ENCODE data around the gene EFCAB8.
A peak's percentile ranks its signal among the peaks of the same experiment; 100 is the strongest.
"Not testable (repeated sequence)": the region's sequence is repeated elsewhere in the genome, so short reads cannot be mapped to it uniquely, and the experiment has no call there.

The EFCAB8 gene

DNA sequence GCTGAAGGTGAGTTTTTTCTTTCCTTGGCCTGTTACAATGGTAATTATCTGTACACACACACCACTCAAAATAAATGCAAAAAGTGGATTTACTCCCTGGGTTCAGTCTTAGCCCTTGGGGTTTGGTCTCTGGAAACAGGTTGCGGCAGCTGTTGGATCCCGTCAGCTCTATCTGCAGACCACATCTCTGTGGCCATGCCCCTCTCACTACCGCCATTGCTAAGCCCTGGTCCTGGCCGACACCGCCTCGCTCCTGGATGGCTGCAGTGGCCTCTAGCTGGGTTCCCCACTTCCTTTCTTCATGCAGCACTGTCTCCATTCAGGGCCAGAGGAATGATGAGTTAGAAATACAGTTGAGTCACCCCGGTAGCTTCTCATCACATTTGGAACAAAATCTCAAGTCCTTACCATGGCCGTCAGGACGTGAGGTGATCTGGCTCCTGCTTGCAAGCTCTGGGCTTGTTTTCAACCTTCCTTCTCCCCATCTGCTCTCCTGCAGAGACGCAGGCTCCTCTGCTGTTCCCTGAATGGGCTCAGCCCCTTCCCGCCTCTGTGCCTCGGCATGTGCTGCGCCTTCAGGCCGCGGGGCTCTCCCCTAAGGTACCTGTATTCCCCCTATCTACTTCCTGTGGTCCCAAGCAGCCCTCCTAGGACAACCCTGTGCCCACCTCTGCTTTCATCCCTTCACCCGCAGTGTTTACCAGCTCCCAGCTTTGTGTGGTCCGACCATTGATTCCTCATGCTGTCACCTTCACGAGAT, 38.0 kb downstream of the EFCAB8 start:
- TF ChIP-seq, protein P1, sequence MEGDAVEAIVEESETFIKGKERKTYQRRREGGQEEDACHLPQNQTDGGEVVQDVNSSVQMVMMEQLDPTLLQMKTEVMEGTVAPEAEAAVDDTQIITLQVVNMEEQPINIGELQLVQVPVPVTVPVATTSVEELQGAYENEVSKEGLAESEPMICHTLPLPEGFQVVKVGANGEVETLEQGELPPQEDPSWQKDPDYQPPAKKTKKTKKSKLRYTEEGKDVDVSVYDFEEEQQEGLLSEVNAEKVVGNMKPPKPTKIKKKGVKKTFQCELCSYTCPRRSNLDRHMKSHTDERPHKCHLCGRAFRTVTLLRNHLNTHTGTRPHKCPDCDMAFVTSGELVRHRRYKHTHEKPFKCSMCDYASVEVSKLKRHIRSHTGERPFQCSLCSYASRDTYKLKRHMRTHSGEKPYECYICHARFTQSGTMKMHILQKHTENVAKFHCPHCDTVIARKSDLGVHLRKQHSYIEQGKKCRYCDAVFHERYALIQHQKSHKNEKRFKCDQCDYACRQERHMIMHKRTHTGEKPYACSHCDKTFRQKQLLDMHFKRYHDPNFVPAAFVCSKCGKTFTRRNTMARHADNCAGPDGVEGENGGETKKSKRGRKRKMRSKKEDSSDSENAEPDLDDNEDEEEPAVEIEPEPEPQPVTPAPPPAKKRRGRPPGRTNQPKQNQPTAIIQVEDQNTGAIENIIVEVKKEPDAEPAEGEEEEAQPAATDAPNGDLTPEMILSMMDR (IDR thresholded peaks at IDR 0.05; ENCODE audit: low read depth, low read length, missing control alignments): no peak
- no peak for DNase-seq (ENCODE audit: extremely low read depth, low read depth)

DNA sequence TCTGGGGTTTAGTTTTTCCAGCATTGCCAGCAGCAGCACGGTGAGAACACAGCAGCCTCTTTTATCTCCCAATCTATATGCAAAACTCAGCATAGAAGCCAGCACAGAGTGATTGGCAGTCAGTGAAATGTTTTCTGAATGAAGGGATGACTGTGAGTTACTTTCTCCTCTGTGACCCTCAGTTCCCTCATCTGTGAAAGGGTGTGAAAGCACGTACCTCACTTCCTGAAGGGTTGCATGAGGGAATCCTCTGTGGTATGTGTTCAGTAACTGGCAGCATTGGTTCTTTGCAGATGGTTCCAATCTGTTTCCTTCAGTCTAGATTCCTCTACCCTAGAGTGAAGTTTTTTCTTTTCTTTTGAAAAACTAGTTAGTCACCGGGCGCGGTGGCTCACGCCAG, 40.0 kb downstream of the EFCAB8 start:
- peak; percentile 92 for DNase-seq (ENCODE audit: extremely low read depth, low read depth)
- H3K4me3 ChIP-seq (replicated peaks; ENCODE audit: low read depth, low read length): no peak overlapping the region
- TF ChIP-seq, protein P1 (IDR thresholded peaks at IDR 0.05; ENCODE audit: low read depth, low read length, missing control alignments): no peak

More for the DNA sequence above, 38.0 kb downstream of the EFCAB8 start:
- H3K4me3 ChIP-seq (replicated peaks; ENCODE audit: low read depth, low read length): no peak overlapping the region

DNA sequence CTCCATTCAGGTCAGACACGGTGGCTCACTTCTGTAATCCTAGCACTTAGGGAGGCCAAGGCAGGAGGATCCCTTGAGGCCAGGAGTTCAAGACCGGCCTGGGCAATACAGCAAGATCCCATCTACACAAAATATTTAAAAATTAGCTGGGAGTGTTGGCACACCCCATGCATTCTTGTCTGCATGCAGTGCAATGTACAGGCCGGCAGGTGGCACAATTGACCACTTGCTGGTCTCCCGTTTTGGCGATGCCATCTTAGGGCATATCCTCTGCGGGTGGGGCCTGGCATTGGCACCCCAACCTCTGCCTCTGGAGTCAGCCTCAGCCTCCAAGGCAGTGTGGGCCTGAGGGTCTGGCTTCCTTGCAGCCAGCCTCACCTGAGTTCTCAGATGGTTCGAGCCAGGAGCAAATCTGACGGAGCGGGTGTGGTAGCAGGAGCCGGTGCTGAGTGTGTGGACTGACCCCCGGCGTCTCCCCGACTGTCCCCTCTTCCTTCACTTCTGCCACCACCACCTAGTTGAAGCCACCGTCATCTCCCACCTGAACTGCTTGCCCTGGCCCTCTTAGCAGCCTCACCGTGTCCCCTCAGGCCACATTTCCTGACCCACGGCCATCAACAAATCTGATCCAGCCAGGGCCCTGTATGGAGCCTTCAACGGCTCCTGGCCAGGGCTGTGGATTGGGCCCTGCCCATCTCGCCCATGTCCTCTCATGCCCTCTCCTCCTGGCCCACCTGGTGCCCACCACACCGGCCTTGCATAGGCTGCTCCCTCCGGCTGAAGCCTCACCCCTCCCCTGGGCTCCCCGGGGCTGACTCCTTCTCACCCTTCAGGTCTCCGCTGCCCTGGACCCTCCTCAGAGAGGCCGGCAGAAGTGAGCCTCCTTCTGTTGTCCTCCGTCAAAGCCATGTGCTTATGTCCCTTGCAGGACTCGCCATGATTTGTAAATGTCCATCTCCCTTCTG, 44.0 kb downstream of the EFCAB8 start:
- TF ChIP-seq, protein P1 (IDR thresholded peaks at IDR 0.05; ENCODE audit: low read depth, low read length, missing control alignments): peak; percentile 89
- no peak for DNase-seq (ENCODE audit: extremely low read depth, low read depth)

GRCh38 chr20:32903666-32904175, 45.0 kb downstream of the EFCAB8 start:
- no peak overlapping the region for H3K4me3 ChIP-seq (replicated peaks; ENCODE audit: low read depth, low read length)
- DNase-seq (ENCODE audit: extremely low read depth, low read depth): no peak
- TF ChIP-seq, protein P1 (IDR thresholded peaks at IDR 0.05; ENCODE audit: low read depth, low read length, missing control alignments): no peak

More for the DNA sequence above, 44.0 kb downstream of the EFCAB8 start:
- no peak overlapping the region for H3K4me3 ChIP-seq (replicated peaks; ENCODE audit: low read depth, low read length)

DNA sequence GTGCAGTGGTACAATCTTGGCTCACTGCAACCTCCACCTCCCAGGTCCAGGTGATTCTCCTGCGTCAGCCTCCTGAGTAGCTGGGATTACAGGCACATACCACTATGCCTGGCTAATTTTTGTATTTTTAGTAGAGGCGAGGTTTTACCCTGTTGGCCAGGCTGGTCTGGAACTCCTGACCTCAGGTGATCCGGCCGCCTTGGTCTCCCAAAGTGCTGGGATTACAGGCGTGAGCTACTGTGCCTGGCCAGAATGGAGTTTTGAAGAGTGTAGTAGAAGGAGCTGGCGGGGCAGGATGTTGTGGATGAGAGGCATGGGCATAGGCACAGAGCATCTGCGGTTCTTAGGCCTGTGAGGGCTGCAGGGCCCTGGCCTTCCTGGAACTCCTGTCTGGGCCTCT, 46.0 kb downstream of the EFCAB8 start:
- not testable (repeated sequence) for H3K4me3 ChIP-seq (replicated peaks; ENCODE audit: low read depth, low read length); DNase-seq (ENCODE audit: extremely low read depth, low read depth)

- H3K4me3 ChIP-seq (replicated peaks; ENCODE audit: low read depth, low read length): no peak overlapping the region
- DNase-seq (ENCODE audit: extremely low read depth, low read depth): no peak
- TF ChIP-seq, protein P1 (IDR thresholded peaks at IDR 0.05; ENCODE audit: low read depth, low read length, missing control alignments): no peak
Measured at GRCh38 chr20:32906200-32906599, 47.5 kb downstream of the EFCAB8 start.

Data from HFF-Myc (cell line).